NCI-H2171 treated with DMSO at 0.1 percent for 48 hours (cell line): ENCODE results near the gene MAN1A1.

Experiments
- DNase-seq: peaks from one replicate; lab custom pipeline; 2025; lab: John Stamatoyannopoulos, UW

MAN1A1 gene

GRCh38 chr6:119325559-119326265 is 23.8 kb downstream of the MAN1A1 start:
- no peak for DNase-seq

- DNase-seq, result no peak
Observed at GRCh38 chr6:119324718-119325117, 24.8 kb downstream of the MAN1A1 start.

- DNase-seq, result no peak
Observed at GRCh38 chr6:119323931-119324330, 25.6 kb downstream of the MAN1A1 start.

GRCh38 chr6:119323478-119323877 is 26.1 kb downstream of the MAN1A1 start:
- DNase-seq, result no peak

GRCh38 chr6:119322715-119323350 is 26.7 kb downstream of the MAN1A1 start:
- DNase-seq, result no peak

GRCh38 chr6:119322034-119322433 is 27.5 kb downstream of the MAN1A1 start:
- DNase-seq, result no peak

- DNase-seq, result no peak
Observed at GRCh38 chr6:119319694-119320093, 29.9 kb downstream of the MAN1A1 start.

- DNase-seq, result no peak
Observed at GRCh38 chr6:119318730-119319129, 30.8 kb downstream of the MAN1A1 start.

- no peak for DNase-seq
Observed at GRCh38 chr6:119318176-119318575, 31.4 kb downstream of the MAN1A1 start.

GRCh38 chr6:119317007-119317406 is 32.6 kb downstream of the MAN1A1 start:
- no peak for DNase-seq

GRCh38 chr6:119314885-119315272 is 34.7 kb downstream of the MAN1A1 start:
- DNase-seq, result no peak

- no peak for DNase-seq
Observed at GRCh38 chr6:119313937-119314884, 35.4 kb downstream of the MAN1A1 start.

GRCh38 chr6:119312875-119313338 is 36.7 kb downstream of the MAN1A1 start:
- no peak for DNase-seq

GRCh38 chr6:119312441-119312840 is 37.1 kb downstream of the MAN1A1 start:
- DNase-seq, result no peak

GRCh38 chr6:119311514-119312142 is 37.9 kb downstream of the MAN1A1 start:
- no peak for DNase-seq

GRCh38 chr6:119310486-119311036 is 39.0 kb downstream of the MAN1A1 start:
- no peak for DNase-seq

GRCh38 chr6:119308991-119309657 is 40.4 kb downstream of the MAN1A1 start:
- no peak for DNase-seq

- no peak for DNase-seq
Observed at GRCh38 chr6:119308048-119308570, 41.5 kb downstream of the MAN1A1 start.

- no peak for DNase-seq
Observed at GRCh38 chr6:119307056-119307455, 42.5 kb downstream of the MAN1A1 start.

- DNase-seq, result no peak
Observed at GRCh38 chr6:119306396-119306968, 43.1 kb downstream of the MAN1A1 start.
